NOMO-1 (cell line): ENCODE results near the gene PTPRK.

ENCODE experiments used
- DNase-seq, 2 experiments: peaks; one replicate each; lab custom pipeline; 2025; ENCODE audit not compliant: unreplicated experiment in 2 of 2; lab: John Stamatoyannopoulos, UW

Gene PTPRK

GRCh38 chr6:128208851-128209580 is 311.4 kb downstream of the PTPRK start:
- no peak for DNase-seq

- DNase-seq, result no peak
Observed at GRCh38 chr6:128208078-128208477, 312.3 kb downstream of the PTPRK start.

- DNase-seq, result no peak
Observed at GRCh38 chr6:128206610-128207426, 313.6 kb downstream of the PTPRK start.

- DNase-seq, result no peak
Observed at GRCh38 chr6:128204616-128205015, 315.8 kb downstream of the PTPRK start.

DNA sequence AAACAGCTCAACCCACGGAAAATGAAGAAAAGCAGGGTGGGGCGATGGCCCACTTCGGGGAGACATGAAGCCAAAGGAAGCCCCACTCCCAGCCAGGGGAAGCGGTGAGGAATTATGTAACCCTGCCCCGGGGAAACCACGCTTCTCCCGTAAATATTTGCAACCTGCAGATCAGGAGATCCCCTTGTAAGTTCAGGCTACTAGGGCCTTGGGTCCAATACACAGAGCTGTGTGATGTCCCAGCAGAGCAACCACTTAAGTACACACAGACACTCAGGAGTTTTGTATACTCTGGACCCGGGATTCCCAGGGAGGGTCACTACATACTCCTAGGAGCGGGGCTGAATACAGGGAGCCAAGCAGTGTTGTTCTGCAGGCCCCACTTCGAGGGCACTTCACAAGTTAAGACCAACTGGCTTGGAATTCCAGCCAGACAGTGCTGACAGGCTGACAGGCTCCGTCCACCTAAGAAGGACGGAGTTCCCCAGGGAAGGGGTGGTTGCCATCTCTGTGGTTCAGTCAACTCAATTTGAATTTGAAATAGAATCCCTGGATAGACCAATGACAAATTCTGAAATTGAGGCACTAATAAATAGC is 318.1 kb downstream of the PTPRK start:
- no peak for DNase-seq

GRCh38 chr6:128200789-128201188 is 319.6 kb downstream of the PTPRK start:
- DNase-seq, result no peak

DNA sequence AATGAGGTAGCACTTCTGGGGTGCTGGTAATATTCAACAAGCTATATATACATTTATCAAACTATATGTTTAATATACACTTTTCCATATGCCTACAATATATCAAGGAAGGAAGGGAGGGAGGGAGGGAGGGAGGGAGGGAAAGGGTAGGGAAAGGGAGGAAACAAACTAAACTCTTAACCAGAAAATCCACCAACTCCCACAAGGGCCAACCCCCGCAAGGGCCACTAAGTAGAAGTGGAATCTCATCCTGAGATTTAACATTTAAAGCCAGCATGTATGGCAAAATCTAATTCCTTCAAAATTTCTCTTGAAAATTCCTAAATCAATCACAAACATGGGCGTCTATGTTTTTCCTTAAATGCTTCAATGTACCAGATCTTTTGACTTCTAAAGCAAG is 320.9 kb downstream of the PTPRK start:
- DNase-seq, result no peak

GRCh38 chr6:128192972-128193371 is 327.4 kb downstream of the PTPRK start:
- DNase-seq, result no peak

- no peak for DNase-seq
Observed at GRCh38 chr6:128188678-128189077, 331.7 kb downstream of the PTPRK start.

DNA sequence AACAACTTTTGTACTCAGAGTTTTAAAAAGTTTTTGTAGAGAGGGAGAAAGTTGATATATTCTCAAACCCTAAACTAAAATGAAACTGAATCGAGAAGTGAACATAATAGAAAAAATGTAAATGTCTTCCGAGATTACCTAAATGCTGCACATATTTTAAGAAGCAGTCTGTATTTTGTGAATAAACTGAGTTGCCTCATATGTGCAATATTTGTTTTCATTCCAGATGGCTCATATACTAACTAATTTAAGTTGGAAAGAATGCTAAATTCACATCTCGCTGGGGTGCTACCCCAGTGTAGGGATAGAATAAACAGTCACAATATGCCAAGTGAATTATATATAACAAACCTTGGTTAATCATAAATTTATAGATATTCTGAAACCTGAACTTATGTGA is 333.7 kb downstream of the PTPRK start:
- DNase-seq, result peak in 1 of 2 experiments; percentile 4

GRCh38 chr6:128179876-128180438 is 340.4 kb downstream of the PTPRK start:
- peak in 1 of 2 experiments; percentile 45 for DNase-seq

- no peak for DNase-seq
Observed at GRCh38 chr6:128174724-128175123, 345.7 kb downstream of the PTPRK start.

GRCh38 chr6:128172752-128173682 is 347.4 kb downstream of the PTPRK start:
- no peak for DNase-seq

DNA sequence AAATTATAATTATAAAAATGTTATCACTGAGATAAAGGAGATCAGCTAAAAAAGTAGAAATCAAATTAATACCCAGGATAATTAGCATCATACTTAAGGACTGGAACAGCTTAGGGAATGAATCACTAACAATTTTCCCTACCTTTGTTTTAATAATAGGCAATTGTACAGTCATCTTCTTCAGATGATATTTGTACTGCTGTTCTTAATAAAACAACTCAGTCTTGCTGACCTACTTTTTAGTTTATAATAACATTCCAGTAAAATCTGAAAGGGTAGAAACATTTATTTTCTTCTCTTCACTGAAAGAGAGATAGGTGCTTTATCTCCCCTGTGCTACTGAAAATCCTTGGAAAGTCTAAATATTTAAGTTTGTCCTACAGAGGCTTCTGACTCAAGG is 348.3 kb downstream of the PTPRK start:
- DNase-seq, result no peak

- DNase-seq, result no peak
Observed at GRCh38 chr6:128171182-128171581, 349.2 kb downstream of the PTPRK start.

- no peak for DNase-seq
Observed at GRCh38 chr6:128168244-128168643, 352.2 kb downstream of the PTPRK start.

DNA sequence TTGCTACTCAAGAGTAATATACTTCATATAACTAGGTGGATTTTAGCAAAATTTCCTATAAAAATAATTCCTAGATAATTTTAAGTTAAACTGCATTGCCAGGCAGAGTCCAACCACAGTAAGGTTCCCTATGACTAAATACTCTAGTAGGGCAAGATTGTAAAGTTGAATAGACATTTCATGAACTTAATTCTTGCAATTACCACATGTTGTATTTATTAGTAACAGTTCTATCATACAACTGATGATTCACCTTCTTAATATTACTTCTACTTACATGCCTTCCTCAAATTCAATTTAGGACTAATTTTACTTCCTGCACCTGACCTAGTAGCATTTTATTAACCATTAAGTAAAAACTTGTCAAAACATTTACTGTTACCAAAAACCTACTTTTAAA is 352.8 kb downstream of the PTPRK start:
- no peak for DNase-seq

- no peak for DNase-seq
Observed at GRCh38 chr6:128164254-128164653, 356.1 kb downstream of the PTPRK start.

DNA sequence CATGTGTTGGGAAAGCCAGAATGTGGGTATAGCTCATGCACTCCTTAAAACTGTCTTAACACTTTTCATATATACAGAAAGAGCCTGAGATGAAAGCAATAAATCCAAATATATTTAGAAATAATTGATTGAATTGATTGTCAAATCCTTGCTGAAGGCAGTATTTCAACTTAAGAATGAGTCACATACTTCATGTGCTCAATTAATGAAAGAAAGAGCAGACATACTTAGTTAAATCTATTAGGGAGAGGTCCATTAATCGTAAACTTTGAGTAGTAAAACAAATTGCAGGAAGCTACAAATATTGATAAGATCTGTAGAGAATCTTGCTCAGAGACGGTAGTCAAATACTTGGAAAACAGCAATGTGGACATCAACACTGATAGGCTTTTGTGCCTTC is 358.0 kb downstream of the PTPRK start:
- no peak for DNase-seq

DNA sequence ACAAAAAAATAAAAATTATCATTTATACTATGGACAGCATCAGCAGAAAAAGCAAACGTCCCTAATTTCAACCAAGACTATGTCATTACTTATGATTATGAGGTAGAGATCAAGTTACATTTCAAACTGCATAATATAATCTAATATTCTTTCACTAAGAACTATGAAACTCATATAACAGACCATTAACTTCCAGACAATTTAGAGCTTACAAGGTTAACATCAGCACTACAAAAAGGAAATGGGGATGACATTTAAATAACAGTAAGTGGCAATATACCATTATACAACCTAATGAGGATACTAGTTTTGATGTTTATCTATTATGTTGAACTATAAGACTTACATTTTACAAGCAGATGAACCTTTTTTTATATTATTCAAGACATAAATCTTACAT is 358.6 kb downstream of the PTPRK start:
- DNase-seq, result no peak
